Fibroblast of skin of left quadriceps (primary cell): Measurements from ENCODE around the gene PTTG1IP.

Experiments
- DNase-seq, 2 experiments: peaks; one replicate each; pipeline ENCODE4 v3.0.0-alpha.2; 2013; ENCODE audit warnings: low read depth in 2 of 2

Gene PTTG1IP

DNA sequence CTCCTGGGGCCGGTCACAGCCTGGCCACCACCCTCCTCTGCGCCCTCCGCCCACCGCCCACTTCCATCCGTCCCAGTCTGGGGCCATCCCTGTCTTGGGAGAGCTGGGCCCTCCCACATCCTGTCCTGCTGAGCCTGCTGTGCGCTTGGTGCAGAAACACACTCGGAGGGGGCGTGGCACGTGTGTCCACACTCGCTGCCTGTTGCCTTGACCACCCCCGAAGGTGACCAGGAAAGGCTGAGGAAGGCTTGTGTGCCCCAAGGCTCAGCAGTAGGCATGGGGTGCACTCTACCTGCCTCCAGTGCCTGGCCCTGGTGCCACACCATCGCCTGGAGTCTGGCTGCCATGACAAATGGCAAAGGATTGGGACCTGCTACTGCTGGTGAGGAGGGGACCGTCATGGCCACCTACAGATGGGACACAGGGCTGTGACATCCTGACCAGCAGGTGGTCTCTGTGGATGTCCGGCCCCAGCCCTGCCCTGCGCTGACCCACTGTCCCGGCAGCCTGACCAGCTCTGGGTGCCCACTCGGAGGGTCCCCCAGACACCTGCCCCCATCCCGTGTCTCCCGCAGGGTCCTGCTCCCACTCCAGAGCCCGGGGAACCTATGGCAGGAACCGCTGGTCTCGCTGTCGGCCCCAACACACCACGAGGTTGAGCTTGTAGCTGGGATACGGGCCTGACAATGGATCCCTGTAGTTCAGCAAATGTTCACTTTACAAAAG lies 23.2 kb upstream of the PTTG1IP start:
- DNase-seq, result no peak

DNA sequence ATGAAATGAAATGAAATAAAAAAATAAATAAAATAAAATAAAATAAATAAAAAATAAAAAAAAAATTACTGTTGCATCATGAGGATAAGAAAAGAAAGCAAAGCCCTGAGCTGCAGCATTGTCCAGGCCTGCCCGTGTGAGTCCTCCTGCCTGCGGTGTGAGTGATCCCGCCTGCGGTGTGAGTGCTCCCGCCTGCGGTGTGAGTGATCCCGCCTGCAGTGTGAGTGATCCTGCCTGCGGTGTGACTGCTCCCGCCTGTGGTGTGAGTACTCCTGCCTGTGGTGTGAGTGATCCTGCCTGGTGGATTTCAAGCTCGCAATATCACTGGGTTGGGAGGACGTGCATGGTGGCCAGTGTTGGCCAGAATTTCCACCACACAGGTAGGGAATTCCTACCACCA lies 22.4 kb upstream of the PTTG1IP start:
- no peak for DNase-seq

DNA sequence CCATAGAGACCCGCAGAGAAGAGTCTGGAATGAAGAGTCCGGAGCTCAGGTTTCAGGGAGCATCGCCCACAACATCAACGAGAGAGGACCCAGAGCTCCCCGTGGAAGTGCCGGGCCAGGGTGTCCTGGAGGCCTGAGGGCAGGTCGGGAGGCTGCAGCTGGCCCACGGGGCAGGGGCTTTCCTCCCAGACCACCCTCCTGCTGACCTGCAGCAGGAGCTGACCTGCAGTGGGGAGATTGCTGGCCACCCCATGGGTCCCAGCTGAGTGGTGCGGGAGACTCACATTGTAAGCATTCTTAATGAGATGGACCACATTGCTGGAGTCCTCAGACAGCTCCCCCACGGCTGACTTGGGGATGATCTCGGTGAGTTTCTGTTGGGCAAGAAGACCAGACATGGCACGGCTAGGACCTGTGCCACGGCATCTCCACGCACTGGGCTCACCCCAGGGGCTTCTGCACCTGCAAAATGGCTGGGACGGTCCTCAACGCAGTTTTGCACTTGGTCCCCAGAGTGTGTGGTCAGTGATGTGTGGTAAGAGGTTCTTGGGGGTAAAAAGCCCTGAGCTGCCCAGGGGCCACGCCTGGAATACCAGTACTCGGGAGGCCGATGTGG lies 21.3 kb upstream of the PTTG1IP start:
- no peak for DNase-seq

DNA sequence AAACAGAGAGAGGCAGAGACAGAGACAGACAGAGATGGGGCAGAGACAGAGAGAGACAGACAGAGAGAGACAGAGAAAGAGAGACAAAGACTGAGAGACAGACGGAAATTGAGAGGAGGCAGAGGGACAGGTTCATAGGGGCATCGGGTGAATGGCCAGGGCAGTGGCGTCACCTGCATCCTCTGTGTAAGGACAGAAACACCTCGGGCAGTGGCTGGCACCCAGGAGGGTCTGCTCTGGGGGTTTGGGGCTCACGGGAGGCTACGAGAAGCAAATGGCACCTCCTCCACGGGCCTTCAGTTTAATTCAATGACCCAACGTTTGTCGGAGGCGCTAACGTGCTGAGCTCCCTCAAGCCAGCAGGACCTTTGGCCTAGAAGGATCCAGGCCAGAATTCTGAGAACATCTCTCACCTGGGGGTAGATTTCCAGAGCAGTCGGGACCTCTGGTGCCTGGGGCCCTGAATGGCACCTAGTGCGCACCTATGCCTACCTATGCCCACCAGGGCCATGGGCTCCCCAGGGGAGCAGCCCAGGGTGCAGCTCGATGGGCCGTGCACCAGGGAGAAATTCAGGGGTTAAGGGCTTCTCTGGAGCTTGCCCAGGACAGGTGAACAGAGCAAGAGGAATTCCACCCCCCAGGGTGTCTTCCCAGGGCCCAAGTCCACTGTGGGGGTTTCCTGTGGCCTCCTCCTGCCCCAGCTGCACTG lies 20.6 kb upstream of the PTTG1IP start:
- DNase-seq, result no peak

DNA sequence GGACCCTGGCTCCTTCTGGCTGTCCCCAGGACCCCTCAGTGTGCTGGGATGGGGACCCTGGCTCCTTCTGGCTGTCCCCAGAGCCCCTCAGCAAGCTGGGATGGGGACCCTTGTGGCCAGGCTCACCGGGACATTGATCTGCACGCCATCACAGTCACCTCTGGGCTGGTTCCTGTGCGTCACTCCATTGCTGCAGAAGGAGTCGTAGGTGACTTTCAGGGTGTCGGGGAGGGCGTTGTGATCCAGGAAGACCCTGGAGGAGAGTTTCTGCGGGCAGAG lies 19.7 kb upstream of the PTTG1IP start:
- DNase-seq, result no peak

DNA sequence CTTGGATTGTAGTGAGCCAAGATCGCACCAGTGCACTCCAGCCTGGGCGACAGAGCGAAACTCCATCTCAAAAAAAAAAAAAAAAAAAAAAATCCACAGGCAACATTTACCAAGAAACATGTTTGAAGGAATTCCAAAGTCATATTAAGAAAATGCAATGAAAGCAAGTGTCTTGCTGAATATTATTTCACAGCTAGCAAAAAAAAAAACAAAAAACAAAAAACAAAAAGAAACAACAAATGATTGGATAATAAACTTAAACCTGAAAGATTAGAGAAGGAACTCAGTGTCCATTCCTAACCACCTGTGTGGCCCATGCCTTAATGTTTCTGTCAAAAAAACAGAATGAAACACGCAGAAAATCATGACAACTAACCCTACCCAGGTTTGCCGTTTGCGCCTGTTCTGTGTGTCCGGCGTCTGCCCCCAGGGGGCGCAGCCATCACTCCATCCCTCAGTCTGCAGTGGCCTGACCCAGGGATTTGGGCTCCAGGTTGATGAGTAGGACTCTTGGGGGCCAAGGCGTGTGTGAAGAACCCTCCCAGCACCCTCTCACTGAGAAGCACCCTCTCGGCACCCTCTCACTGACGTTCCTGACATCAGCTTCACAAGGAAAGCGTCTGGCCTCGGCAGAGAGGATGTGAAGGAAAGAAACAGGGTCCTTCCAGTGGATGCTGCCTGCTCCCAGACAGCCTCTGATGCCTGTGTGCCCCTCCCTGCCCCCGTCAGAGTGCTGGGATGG lies 19.2 kb upstream of the PTTG1IP start:
- no peak for DNase-seq

DNA sequence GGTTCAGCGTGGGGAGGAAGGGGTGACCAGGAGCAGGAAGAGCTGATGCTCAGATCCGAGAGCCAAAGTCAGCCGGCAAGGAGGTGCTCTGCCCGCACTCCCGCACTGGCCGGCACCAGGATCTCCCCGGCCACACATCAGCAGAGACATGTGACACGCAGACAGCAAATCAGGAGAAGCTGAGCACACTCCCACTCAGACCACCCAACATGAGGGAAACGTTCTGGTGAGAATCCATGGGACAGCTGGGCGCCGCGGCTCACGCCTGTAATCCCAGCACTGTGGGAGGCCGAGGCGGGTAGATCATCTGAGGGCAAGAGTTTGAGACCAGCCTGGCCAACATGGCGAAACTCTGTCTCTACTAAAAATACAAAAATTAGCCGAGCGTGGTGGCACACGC lies 18.6 kb upstream of the PTTG1IP start:
- no peak for DNase-seq

DNA sequence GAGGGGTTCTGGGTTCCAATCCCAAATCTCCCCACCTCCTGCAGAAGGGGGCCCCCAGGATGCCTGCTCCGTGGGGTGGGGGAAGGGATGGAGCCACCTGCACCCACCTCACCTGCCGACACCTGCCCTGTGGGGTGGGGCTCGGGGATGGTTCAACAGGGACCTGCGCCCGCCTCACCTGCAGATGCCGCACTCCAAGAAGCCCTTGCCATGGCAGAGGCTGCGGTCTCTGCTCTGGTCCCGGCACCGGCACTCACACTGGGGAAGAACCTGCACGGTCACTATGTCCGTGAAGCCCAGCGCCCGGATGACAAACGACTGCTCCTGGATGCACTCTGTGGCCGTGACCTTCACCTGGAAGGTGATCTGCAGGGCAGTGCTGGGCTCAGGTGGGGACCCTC lies 18.1 kb upstream of the PTTG1IP start:
- no peak for DNase-seq

DNA sequence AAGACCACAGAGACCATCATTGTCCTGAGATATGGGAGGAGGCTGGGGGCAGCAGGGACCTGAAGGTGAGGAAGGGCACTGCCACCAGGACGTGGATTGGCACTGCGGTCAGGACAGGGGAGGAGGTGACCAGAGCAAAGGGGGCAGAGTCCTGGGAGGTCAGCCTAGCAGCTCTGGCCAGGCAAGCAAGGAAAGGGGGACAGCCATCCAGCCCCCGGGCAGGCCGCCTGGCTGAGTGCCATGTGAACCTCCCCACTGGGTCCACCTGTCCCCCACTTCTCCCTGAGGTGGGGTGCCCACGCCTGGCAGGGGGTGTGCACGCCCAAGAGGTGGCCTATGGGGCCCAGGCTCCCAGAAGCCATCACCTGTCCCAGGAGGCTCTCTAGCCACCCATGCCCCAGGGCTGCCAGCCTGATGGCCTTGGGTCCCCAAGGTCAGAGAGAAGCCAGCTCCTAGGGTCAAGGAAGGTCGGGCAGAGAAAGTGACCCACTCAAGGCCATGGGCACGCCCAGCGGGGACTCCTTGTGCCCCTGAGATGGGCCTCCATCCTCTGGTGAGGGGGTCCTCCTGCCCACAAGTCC lies 17.6 kb upstream of the PTTG1IP start:
- no peak for DNase-seq

DNA sequence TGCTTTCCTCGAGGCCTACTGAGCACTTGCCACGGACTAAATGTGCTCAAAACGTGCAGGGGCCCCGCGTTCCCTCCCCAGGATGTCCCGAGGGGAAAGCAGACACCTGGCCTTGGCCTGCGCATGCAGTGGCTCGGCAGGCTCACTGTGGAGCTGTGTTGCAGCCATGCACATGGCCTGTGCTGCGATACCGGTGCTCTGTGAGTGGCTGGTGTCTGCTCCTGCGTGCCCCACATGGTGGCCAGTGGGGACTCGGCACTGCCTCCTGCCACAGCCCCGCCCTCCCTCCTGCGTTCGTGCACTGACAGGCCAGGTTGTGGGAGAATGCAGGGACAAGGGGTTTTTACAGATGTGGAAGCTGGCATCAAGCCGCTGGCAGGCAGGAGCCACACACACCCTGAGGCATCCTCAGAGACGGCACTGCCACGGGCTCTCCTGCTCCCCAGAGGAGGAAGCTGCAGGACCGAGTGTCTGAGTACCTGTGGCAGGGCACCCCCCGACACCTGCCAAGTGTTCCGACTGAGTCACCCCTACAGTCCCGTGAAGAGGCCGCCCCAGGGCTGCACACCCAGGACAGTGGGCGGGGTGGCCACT lies 16.9 kb upstream of the PTTG1IP start:
- no peak for DNase-seq

DNA sequence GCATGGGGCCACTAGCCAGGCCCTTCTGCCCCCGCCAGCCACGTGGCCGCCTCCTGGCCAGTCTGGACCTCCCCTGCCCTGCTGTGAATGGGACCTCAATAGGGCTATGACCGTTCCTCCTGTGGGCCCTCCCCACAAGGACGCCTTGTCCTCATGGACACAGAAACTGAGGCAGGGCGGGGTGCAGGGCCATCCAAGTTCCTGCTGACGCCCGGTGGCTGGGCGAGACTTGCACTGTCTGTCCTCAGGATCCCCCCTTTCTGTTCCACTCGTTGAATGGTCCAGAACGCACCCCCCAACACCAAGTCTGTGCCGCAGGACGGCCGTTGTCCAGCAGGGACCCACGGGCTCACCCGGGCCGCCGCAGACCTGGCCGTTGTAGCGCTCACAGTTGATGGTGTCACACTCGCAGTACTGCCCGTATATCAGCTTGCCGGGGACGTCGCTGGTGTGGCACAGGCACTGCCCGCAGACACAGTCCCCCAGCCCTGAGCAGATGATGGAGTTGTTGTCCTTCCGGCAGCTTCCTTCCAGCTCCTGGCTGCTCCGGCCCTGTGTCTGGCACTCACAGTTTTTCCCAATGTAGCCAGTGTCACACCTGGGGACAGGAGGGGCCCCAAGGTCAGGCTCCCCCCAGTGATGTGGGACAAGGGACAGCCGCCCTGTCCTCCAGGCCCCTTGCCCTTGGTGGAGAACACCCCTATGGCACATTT lies 16.3 kb upstream of the PTTG1IP start:
- DNase-seq, result no peak

DNA sequence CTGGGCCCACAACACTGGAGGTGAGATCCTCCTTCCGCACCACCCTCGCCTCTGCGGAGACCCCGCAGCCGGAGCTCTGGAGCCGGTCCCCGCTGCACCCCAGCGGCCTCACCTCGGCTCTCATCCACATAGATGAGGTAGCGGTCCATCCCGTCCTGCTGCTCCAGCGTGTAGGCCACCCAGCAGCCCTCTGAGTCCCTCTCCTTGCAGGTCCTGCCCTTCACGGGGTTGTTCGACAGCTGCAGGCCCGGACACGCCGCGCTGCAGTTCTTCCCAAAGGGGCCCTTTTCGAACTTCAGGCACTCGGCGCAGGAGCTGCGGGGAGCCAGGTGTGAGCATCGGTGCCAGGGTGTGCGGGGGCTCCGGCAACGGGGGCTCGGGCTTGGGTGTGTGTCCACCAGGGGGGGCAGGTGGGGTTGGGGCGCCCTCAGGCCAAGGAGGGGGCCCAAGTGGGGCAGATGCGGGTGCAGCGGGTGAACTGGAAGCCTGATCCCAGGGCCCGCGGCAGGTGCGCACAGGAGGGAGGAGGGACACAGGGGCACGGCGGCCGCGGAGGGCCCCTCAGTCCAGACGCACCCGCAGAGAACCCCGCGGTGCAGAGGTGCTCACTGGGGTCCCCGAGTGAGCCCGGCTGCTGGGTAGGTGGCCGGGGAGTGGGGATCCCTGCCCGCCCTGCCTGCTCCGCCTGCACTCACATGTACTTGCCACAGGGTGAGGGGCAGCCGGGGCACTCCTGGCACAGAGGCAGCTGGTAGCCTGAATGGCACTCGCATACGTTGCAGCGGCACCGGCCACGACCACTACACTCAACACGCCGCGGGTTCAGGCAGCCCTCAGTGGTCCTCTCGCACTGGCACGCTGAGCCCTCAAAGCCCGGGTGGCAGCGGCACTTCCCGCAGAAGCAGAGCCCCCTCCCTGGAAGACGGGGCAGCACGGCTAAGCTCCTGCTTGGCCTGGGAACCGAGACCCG lies 15.4 kb upstream of the PTTG1IP start:
- no peak for DNase-seq

DNA sequence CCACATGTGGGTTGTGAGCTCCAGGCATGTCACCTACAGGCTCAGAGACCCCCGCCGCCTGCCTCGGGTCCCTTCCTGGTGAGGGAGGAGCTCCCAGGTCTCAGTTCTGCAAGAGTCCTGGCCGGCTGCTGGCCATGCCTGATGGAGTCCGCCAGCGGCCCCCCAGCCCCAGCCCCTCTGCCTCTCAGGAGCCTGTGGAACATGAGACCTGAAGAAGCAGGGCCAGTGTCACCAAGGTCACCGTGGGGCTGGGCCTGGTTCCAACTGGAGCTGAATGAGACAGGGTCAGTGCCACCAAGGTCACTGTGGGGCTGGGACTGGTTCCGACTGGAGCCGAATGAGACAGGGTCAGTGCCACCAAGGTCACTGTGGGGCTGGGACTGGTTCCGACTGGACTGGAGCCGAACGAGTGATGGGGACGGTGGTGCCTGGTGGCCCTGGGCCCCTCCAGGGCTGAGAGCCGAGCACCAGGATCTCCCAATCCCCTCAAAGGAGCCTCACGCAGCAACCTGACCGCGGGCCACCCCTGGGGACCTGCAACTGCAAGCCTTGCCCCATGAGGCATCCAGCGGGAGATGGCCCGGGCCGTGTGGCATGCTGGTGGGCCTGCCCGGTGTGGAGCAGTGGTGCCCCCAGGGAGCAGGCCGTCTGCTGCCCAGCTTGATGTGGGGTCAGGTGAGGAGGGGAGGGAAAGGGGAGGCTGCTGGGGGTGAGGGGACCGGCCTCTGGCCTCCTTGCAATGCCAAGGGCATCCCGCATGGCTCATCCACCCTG lies 14.5 kb upstream of the PTTG1IP start:
- DNase-seq, result no peak

DNA sequence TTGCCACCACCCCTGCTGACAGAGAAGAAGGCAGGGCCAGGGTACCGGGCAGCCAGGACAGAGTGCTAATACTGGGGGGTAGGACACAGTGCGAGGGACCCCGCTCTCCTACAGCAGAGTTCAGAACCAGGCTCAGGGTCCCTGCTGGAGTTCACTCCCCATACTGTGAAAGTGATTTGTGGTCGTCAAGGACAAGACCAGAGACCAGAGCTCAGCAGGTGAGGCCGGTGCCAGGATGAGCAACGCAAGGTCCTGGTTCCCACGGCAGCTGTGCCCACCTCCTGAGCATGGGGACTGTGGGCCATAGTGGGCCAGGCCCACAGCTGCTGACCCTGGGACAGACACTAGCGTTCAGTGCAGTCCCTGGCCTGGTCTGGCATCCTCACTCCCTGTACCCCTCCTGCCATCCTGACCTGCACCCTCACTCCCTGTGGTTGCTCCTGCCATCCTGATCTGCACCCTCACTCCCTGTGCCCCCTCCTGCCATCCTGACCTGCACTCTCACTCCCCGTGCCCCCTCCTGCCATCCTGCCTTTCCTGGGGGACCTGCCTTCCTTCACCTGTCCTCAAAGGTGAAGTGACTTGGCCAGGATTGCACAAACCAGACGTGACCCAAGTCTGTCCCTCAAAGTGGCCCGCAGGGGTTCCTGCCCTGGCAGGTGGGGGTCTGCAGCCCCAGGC lies 13.8 kb upstream of the PTTG1IP start:
- no peak for DNase-seq

DNA sequence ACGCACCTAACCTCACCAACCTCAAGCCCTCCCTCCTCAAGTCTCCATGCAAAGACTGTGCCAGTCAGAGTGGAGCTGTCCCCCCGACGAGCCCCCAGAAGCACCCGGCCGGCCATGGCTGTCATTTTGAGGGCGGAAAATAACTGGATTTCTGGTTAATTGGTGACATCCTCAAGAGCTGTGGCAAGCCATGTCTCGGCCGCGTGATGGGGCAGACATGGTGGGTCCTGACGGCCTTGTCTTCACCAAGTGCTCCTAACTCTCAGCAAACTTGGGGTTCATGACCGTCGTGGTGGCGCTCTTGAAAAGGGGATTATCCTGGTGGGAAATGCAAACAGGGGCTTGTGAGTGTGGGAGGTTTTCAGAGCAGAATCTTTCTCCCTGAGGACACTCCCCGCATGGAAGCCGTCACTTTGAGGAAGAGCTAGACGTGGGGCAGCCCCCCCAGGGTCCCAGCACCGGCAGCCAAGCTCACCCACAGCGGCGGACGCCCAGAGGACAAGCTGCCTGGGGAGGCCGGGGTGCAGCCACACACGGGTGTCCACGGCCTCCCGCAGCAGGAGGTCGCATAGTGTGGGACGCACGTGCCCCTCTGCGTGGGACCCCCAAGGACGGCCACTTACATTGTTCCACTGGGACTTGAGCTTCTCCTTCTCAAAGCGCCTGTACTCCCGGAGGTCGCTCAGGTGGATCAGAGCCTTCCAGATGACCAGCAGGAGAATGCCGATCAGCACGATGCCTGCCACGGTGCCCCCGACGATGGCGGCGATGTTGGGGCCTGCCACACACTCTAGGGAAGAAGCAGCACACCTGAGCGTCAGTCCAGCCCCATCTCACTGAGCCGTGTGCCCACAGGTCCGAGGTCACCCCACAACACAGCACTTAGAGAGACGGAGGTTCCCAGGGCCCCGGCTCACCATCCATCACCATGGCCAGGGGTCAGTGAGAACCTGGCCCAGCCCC lies 12.9 kb upstream of the PTTG1IP start:
- no peak for DNase-seq

DNA sequence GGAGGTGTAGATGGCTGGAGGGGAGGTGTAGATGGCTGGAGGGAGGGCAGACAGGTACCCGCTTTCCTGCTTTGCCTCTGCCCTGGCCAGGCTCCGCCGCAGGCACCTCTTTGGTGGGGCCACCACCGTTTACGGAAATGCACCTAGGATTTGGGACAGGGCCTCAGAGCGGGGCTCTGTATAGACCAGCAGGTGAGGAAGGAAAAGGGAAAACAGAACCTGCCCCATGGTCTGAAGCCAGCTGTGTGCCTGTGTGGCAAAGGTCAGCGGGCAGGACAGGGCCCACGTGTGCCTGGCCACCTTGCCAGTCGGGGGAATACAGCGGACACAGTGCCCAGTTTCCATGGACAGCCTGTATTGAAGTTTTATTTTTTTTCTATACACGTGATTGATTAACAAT lies 12.1 kb upstream of the PTTG1IP start:
- DNase-seq, result no peak

DNA sequence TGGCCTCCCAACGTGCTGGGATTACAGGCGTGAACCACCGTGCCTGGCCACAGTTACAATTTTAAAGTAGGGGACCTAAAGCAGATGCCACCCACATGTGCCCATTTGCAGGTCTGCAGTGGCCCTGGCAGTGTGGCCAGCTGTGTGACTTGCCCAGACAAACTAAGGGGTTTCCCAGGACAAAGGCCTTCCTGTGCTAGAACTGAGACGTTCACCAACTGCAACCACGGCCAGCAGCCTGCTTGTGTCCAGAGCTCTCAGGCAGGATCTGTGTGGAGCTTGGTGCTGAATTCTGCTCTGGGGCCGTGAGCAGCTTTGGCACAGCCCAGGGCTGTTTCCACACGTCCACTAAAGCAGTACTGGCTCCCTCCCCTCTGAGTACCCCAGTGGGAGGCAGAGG lies 10.6 kb upstream of the PTTG1IP start:
- DNase-seq, result no peak

DNA sequence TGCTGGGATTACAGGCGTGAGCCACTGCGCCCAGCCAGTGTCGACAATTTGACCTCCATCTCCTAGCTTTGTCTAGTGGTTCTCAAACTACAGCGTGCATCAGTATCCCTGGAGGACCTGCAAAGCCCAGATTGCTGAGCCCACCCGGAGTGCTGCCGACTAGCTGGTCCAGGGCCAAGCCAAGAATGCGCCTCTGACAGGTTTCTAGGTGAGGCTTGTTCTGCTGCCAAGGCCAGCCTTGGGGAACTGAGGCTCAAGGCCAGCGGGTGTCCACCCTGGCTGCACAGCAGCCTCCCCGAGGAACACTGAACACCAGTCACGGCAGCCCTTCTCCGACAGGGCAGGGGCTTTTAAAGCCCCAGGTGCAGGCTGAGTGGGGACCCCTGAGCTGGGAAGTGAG lies 9.8 kb upstream of the PTTG1IP start:
- DNase-seq, result no peak
